PFSK-1 (cell line): ENCODE data around the gene ATP11A.

Source experiments
- FOXP2 ChIP-seq: optimal IDR thresholded peaks from 2 replicates; pipeline ENCODE3; 2011; ENCODE audit warnings: borderline replicate concordance, control low read depth, inconsistent platforms; ENCODE audit not compliant: insufficient read depth; ENCODE audit errors: extremely low read length, extremely low read depth
- POLR2AphosphoS5 ChIP-seq: IDR thresholded peaks from 2 replicates; pipeline ENCODE4 v1.6.1; 2012; ENCODE audit warnings: low read depth, mild to moderate bottlenecking, control low read depth, low read length, moderate library complexity
- SIN3A ChIP-seq: IDR thresholded peaks from 2 replicates; pipeline ENCODE4 v1.6.1; 2012; ENCODE audit warnings: mild to moderate bottlenecking, low read length, moderate library complexity, borderline replicate concordance; ENCODE audit not compliant: insufficient read depth
- TAF1 ChIP-seq: IDR thresholded peaks from 2 replicates; pipeline ENCODE4 v1.6.1; 2012; ENCODE audit warnings: low read length, control low read depth, borderline replicate concordance; ENCODE audit not compliant: insufficient read depth
- TF ChIP-seq, protein P1 (sequence below), 2 experiments: IDR thresholded peaks; 2 replicates each; pipeline versions ENCODE4 v1.6.1 to v1.8.0; 2011 to 2012; ENCODE audit warnings: low read depth in 2 of 2, low read length in 2 of 2, control low read depth in 1 of 2, inconsistent platforms in 1 of 2, mild to moderate bottlenecking in 1 of 2, moderate library complexity in 1 of 2; ENCODE audit not compliant: insufficient read depth in 1 of 2

DNA sequence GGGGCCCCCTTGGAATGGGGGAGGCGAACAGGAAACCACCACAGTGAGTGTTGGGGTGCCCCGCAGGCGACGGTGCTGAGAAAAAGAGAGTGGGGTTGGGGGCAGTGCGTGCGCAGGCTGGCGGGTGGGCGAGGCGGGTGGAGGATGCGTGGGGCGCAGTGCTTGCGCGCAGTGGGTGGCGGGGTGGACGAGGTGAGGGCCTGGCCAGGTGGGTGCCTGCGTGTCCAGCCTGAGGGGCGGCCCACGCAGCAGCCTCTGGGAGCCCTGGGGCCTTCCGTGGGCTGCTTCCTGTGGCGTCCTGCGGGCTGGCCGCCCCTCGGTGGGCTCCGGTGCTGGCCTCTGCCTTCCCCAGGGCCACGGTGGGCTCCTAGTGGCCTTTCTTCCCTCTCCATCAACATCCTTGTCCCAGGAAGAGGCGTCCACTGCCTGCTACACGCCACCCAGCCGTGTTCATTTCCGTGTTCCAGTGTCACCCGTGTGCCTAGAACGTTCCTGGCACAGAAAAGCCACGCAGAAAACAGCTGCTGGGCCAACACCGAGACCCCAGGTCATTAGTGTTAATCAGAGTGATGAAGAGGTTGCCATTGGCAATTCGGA, 7.1 kb downstream of the ATP11A start:
- TF ChIP-seq, protein P1, sequence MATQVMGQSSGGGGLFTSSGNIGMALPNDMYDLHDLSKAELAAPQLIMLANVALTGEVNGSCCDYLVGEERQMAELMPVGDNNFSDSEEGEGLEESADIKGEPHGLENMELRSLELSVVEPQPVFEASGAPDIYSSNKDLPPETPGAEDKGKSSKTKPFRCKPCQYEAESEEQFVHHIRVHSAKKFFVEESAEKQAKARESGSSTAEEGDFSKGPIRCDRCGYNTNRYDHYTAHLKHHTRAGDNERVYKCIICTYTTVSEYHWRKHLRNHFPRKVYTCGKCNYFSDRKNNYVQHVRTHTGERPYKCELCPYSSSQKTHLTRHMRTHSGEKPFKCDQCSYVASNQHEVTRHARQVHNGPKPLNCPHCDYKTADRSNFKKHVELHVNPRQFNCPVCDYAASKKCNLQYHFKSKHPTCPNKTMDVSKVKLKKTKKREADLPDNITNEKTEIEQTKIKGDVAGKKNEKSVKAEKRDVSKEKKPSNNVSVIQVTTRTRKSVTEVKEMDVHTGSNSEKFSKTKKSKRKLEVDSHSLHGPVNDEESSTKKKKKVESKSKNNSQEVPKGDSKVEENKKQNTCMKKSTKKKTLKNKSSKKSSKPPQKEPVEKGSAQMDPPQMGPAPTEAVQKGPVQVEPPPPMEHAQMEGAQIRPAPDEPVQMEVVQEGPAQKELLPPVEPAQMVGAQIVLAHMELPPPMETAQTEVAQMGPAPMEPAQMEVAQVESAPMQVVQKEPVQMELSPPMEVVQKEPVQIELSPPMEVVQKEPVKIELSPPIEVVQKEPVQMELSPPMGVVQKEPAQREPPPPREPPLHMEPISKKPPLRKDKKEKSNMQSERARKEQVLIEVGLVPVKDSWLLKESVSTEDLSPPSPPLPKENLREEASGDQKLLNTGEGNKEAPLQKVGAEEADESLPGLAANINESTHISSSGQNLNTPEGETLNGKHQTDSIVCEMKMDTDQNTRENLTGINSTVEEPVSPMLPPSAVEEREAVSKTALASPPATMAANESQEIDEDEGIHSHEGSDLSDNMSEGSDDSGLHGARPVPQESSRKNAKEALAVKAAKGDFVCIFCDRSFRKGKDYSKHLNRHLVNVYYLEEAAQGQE (IDR thresholded peaks at IDR 0.05; ENCODE audit: insufficient read depth in 1 of 2, low read depth in 2 of 2, low read length in 2 of 2) = no peak
- TF ChIP-seq POLR2AphosphoS5 (no peak), TAF1 (no peak), SIN3A (no peak), FOXP2 (no peak)
